OCI-LY3 (cell line): ENCODE data around the gene LRFN2.

Experiments used
- H2AFZ ChIP-seq: fragments of 200-600, 300-600 bp; shearing (Covaris generic); 2 replicates; pipeline ENCODE4 v1.6.0; 2014; ENCODE audit warnings: antibody characterized with exemption, low read depth, low read length
- H3K27ac ChIP-seq: fragments of 200-600, 300-600 bp; sonication (generic); 2 replicates; pipeline ENCODE4 v1.5.1; 2014; ENCODE audit warnings: mild to moderate bottlenecking, low read length, moderate library complexity, mixed read lengths
- H3K27me3 ChIP-seq: fragments of 200-600, 300-600 bp; sonication (generic); 2 replicates; pipeline ENCODE4 v1.6.1; 2014; ENCODE audit warnings: low read depth, low read length, mixed read lengths
- H3K36me3 ChIP-seq: fragments of 200-600, 300-600 bp; sonication (generic); replicated peaks from 2 replicates; pipeline ENCODE3; 2014; ENCODE audit warnings: low read depth, low read length, mixed read lengths
- H3K4me1 ChIP-seq: fragments of 300-600, 200-600 bp; sonication (generic); 2 replicates; pipeline ENCODE4 v1.6.1; 2014; ENCODE audit warnings: low read length, mixed read lengths
- H3K4me2 ChIP-seq: fragments of 200-600, 300-600 bp; sonication (generic); 2 replicates; pipeline ENCODE4 v1.6.1; 2014; ENCODE audit warnings: low read length, mixed read lengths
- H3K4me3 ChIP-seq: fragments of 300-600, 200-600 bp; sonication (generic); 2 replicates; pipeline ENCODE4 v1.5.1; 2014; ENCODE audit warnings: antibody characterized with exemption, mild to moderate bottlenecking, low read length, moderate library complexity
- H3K79me2 ChIP-seq: fragments of 300-600, 200-600 bp; shearing (Covaris generic); 2 replicates; pipeline ENCODE4 v1.6.1; 2014; ENCODE audit warnings: mild to moderate bottlenecking, low read length, mixed read lengths
- H3K9ac ChIP-seq: fragments of 300-600, 200-600 bp; shearing (Covaris generic); 2 replicates; pipeline ENCODE4 v1.6.0; 2014; ENCODE audit warnings: mild to moderate bottlenecking, low read length, moderate library complexity
- H3K9me3 ChIP-seq: fragments of 200-600, 300-600 bp; shearing (Covaris generic); 2 replicates; pipeline ENCODE4 v1.6.1; 2014; ENCODE audit warnings: low read length, mixed read lengths; ENCODE audit not compliant: insufficient read depth
- H4K20me1 ChIP-seq: fragments of 200-600, 300-600 bp; sonication (generic); 2 replicates; pipeline ENCODE4 v1.6.1; 2016; ENCODE audit warnings: low read length, mixed read lengths; ENCODE audit not compliant: insufficient read depth
- CTCF ChIP-seq: fragments of 200-600, 300-600 bp; sonication (generic); IDR thresholded peaks from 2 replicates; pipeline ENCODE4 v1.5.1; 2014; ENCODE audit warnings: antibody characterized with exemption, low read length, low read depth
- EZH2phosphoT487 ChIP-seq: fragments of 200-600 bp; shearing (Covaris generic); IDR thresholded peaks from 2 replicates; pipeline ENCODE4 v1.6.1; 2018; ENCODE audit warnings: antibody characterized with exemption, mixed run types, low read depth

LRFN2 gene

GRCh38 chr6:40362859-40363258 is 224.3 kb downstream of the LRFN2 start:
- no peaks in the 10 kb centered on the region for H3K4me1 ChIP-seq
- no peak overlapping the region for H3K9ac ChIP-seq
- no peak overlapping the region for H3K4me2 ChIP-seq
- TF ChIP-seq CTCF (no peak), EZH2phosphoT487 (no peak)
- H3K36me3 ChIP-seq = no peaks in the 10 kb centered on the region
- H2AFZ ChIP-seq = no peak overlapping the region
- no peak overlapping the region for H3K4me3 ChIP-seq
- H3K27ac ChIP-seq = no peak overlapping the region
- H3K27me3 ChIP-seq = peaks cover 57% of the 10 kb centered on the region
- H4K20me1 ChIP-seq = no peaks in the 10 kb centered on the region
- no peaks in the 10 kb centered on the region for H3K79me2 ChIP-seq
- H3K9me3 ChIP-seq = no peaks in the 10 kb centered on the region; the same call in 1 of the 2 replicates

GRCh38 chr6:40359808-40360207 is 227.4 kb downstream of the LRFN2 start:
- H3K27ac ChIP-seq = no peak overlapping the region
- H2AFZ ChIP-seq = no peak overlapping the region
- no peak overlapping the region for H3K4me3 ChIP-seq
- H3K4me1 ChIP-seq = no peaks in the 10 kb centered on the region
- H3K9me3 ChIP-seq = no peaks in the 10 kb centered on the region
- no peaks in the 10 kb centered on the region for H3K79me2 ChIP-seq
- no peak overlapping the region for H3K4me2 ChIP-seq
- peaks cover 66% of the 10 kb centered on the region for H3K27me3 ChIP-seq
- TF ChIP-seq EZH2phosphoT487 (no peak), CTCF (no peak)
- no peaks in the 10 kb centered on the region for H3K36me3 ChIP-seq
- H4K20me1 ChIP-seq = no peaks in the 10 kb centered on the region
- H3K9ac ChIP-seq = no peak overlapping the region

- no peak for TF ChIP-seq CTCF
- no peak for TF ChIP-seq EZH2phosphoT487
- no peaks in the 10 kb centered on the region for H3K36me3 ChIP-seq
- no peaks in the 10 kb centered on the region for H3K79me2 ChIP-seq
- no peaks in the 10 kb centered on the region for H3K4me1 ChIP-seq
- no peak overlapping the region for H3K27ac ChIP-seq
- no peak overlapping the region for H3K4me2 ChIP-seq
- no peaks in the 10 kb centered on the region for H3K9me3 ChIP-seq
- H4K20me1 ChIP-seq = no peaks in the 10 kb centered on the region
- H3K4me3 ChIP-seq = no peak overlapping the region
- H3K9ac ChIP-seq = no peak overlapping the region
- no peak overlapping the region for H2AFZ ChIP-seq
- peaks cover 62% of the 10 kb centered on the region for H3K27me3 ChIP-seq
Observed at GRCh38 chr6:40358473-40359460, 228.4 kb downstream of the LRFN2 start.

- no peaks in the 10 kb centered on the region for H3K36me3 ChIP-seq
- peaks cover 47% of the 10 kb centered on the region for H3K27me3 ChIP-seq
- H3K4me3 ChIP-seq = no peak overlapping the region
- TF ChIP-seq CTCF = no peak
- no peak for TF ChIP-seq EZH2phosphoT487
- no peak overlapping the region for H3K27ac ChIP-seq
- H4K20me1 ChIP-seq = no peaks in the 10 kb centered on the region
- no peaks in the 10 kb centered on the region for H3K4me1 ChIP-seq
- H3K9ac ChIP-seq = no peak overlapping the region
- no peaks in the 10 kb centered on the region for H3K9me3 ChIP-seq
- H3K79me2 ChIP-seq = no peaks in the 10 kb centered on the region
- no peak overlapping the region for H3K4me2 ChIP-seq
- H2AFZ ChIP-seq = no peak overlapping the region
Observed at GRCh38 chr6:40356242-40356910, 230.8 kb downstream of the LRFN2 start.
